Duodenal mucosa (tissue), 2 donors: ENCODE results near the gene TIPRL.

Experiments
- H3K27ac ChIP-seq: one replicate; pipeline ENCODE4 v1.7.0; 2013; ENCODE audit warnings: low read depth, low read length
- H3K27me3 ChIP-seq, 2 donors: one replicate each; pipeline ENCODE4 v1.7.0; 2013; ENCODE audit warnings: low read length in 2 of 2, control low read depth in 1 of 2; ENCODE audit not compliant: insufficient read depth in 2 of 2, control insufficient read depth in 1 of 2
- H3K36me3 ChIP-seq, 2 donors: one replicate each; pipeline ENCODE4 v1.7.0; 2013; ENCODE audit warnings: low read length in 2 of 2, control low read depth in 1 of 2; ENCODE audit not compliant: insufficient read depth in 2 of 2, control insufficient read depth in 1 of 2
- H3K4me1 ChIP-seq, 2 donors: one replicate each; pipeline ENCODE4 v1.7.0; 2013; ENCODE audit warnings: low read length in 2 of 2, control low read depth in 1 of 2; ENCODE audit not compliant: insufficient read depth in 2 of 2, control insufficient read depth in 1 of 2
- H3K4me3 ChIP-seq, 2 donors: one replicate each; pipeline ENCODE4 v1.7.0; 2013; ENCODE audit warnings: low read length in 2 of 2, low read depth in 1 of 2
- H3K9ac ChIP-seq, 2 donors: one replicate each; pipeline ENCODE4 v1.7.0; 2013; ENCODE audit warnings: low read length in 2 of 2, low read depth in 1 of 2
- H3K9me3 ChIP-seq, 2 donors: one replicate each; pipeline ENCODE4 v1.7.0; 2013; ENCODE audit warnings: low read length in 2 of 2, control low read depth in 1 of 2; ENCODE audit not compliant: control insufficient read depth in 1 of 2

TIPRL gene

DNA sequence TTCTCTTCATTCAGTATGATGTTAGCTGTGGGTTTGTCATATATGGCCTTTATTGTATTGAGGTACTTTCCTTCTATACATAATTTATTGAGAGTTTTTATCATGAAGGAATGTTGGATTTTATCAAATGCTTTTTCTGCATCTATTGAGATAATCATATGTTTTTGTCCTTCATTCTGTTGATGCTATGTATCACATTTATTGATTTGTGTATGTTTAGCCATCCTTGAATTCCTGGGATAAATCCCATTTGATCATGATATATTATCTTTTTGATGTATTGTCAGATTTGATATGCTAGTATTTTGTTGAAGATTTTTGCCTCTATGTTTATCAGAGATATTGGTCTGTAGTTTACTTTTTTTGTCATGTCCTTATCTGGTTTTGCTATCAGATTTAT lies 21.1 kb upstream of the TIPRL start:
- H3K9me3 ChIP-seq, result peaks cover 8 to 14% of the 10 kb centered on the region in 2 donors
- H3K4me3 ChIP-seq, result no peak overlapping the region
- H3K9ac ChIP-seq, result no peak overlapping the region
- no peaks in the 10 kb centered on the region for H3K27me3 ChIP-seq
- H3K4me1 ChIP-seq, result no peaks in the 10 kb centered on the region
- H3K27ac ChIP-seq, result no peak overlapping the region
- no peaks in the 10 kb centered on the region for H3K36me3 ChIP-seq

DNA sequence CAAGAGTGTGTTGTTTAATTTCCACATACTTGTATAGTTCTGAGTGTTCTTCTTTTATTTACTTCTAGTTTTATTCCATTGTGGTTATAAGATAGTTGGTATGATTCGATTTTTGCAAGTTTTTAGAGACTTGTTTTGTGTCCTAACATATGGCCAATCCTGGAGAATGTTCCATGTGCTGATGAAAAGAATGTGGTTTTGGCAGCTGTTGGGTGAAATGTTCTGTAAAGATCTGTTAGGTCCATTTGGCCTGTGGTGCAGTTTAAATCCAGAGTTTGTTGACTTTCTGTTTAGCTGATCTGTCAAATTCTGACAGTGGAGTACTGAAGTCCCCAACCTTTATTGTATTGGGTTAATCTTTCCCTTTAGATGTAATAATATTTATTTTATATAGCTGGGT lies 19.5 kb upstream of the TIPRL start:
- H3K9me3 ChIP-seq, result peaks cover 8 to 14% of the 10 kb centered on the region in 2 donors
- H3K4me1 ChIP-seq, result no peaks in the 10 kb centered on the region
- no peak overlapping the region for H3K9ac ChIP-seq
- H3K4me3 ChIP-seq, result no peak overlapping the region
- H3K27ac ChIP-seq, result no peak overlapping the region
- H3K36me3 ChIP-seq, result no peaks in the 10 kb centered on the region
- no peaks in the 10 kb centered on the region for H3K27me3 ChIP-seq

DNA sequence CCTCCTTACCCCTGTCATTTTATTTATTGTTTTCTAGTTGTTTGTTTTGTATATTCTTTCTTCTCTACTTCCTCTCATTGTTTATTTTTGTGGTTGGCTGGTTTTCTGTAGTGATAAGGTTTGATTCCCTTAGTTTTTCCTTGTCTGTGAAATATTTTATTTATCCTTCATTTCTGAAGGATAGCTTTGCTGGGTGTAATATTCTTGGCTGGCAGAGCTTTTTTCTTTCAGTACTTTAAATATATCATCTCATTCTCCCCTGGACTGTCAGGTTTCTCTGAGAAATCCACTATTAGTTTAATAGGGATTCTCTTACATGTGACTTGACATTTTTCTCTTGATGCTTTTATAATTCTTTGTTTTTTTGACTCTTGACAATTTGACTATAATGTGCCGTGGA lies 18.8 kb upstream of the TIPRL start:
- H3K36me3 ChIP-seq, result no peaks in the 10 kb centered on the region
- no peak overlapping the region for H3K9ac ChIP-seq
- H3K9me3 ChIP-seq, result peaks cover 8 to 14% of the 10 kb centered on the region in 2 donors
- H3K4me1 ChIP-seq, result no peaks in the 10 kb centered on the region
- H3K27me3 ChIP-seq, result no peaks in the 10 kb centered on the region
- H3K4me3 ChIP-seq, result no peak overlapping the region
- H3K27ac ChIP-seq, result no peak overlapping the region

DNA sequence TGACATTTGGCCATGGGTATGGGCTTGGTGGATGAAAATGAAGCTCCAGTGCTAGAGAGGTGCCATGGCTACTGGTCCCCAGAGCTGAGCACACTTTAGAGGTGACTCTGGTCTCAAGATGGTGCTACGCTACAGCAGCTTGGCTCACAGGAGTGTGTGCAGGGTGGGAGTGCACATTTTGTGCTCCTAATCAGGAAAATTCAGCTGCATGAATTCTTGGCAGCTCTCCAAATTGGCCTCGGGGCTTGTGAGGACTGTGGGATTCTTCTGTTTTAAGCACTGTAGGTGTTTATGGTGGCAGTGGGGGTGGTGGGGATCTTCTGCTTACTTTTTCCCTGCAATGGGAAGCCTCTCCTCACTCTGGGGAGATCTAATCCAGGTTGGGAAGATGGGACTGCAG lies 17.3 kb upstream of the TIPRL start:
- H3K9ac ChIP-seq, result no peak overlapping the region
- H3K27ac ChIP-seq, result no peak overlapping the region
- peaks cover 8 to 14% of the 10 kb centered on the region in 2 donors for H3K9me3 ChIP-seq
- no peaks in the 10 kb centered on the region for H3K36me3 ChIP-seq
- H3K4me1 ChIP-seq, result no peaks in the 10 kb centered on the region
- H3K27me3 ChIP-seq, result no peaks in the 10 kb centered on the region
- H3K4me3 ChIP-seq, result no peak overlapping the region

DNA sequence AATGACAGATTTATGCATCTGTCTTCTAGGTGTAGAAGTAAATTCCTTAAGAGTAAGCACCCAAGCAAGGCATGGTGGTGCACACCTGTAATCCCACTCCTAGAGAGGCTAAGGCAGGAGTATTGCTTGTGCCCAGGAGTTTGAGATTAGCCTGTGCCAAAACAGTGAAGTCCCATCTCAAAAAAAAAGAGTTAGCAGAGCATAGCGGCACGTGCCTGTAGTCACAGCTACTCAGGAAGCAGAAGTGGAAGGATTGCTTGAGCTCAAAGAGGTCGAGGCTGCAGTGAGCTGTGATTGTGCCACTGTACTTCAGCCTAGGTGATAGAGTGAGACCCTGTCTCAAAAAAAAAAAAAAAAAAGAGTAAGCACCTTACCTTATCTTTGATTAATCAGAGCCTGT lies 15.1 kb upstream of the TIPRL start:
- Histone ChIP-seq H3K9ac (no peak overlapping the region), H3K27me3 (no peaks in the 10 kb centered on the region), H3K36me3 (no peaks in the 10 kb centered on the region), H3K4me1 (no peaks in the 10 kb centered on the region), H3K4me3 (no peak overlapping the region), H3K27ac (no peak overlapping the region), H3K9me3 (peaks cover 3 to 9% of the 10 kb centered on the region in 2 donors)

DNA sequence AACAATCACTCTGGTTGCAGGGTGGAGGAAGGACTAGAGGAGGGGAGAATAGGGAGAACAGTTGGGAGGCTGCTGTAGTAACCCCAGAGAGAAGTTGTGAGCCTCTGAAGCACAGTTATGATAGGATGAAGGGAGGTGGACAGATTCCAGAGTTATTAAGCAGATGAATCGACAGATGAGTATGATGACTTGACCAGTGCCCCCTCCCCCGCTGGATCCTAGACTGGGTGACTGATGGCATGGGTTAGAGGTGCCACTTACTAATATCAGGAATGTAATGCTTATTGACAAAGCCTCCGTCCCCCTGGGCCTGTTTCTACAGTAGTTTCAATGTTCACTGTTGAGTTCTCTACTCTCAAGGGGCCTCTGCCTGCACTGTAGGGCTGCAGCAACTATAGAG lies 14.0 kb upstream of the TIPRL start:
- no peaks in the 10 kb centered on the region for H3K27me3 ChIP-seq
- no peaks in the 10 kb centered on the region for H3K36me3 ChIP-seq
- no peaks in the 10 kb centered on the region for H3K4me1 ChIP-seq
- H3K9ac ChIP-seq, result no peak overlapping the region
- H3K9me3 ChIP-seq, result peaks cover 3 to 9% of the 10 kb centered on the region in 2 donors
- no peak overlapping the region for H3K27ac ChIP-seq
- H3K4me3 ChIP-seq, result no peak overlapping the region

DNA sequence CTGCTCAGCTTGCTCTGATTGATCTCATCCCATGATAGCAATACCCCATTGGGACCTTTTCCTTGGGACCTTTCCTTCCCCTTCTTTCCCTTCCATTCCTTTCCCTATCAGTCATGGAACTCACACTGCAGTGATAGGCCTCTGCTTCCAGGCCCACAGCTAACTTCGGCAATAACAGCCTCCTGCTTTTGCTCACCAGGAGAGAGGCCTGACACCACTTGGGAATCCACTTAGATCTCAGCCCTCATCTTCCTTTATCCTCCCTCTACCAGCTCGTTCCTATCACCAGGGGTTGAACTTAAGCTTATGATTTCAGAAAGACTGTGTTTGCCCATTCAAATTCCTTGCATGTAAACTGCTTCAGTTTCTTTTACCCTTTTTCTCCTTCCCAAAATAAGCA lies 11.0 kb upstream of the TIPRL start:
- Histone ChIP-seq H3K9ac (no peak overlapping the region), H3K36me3 (no peaks in the 10 kb centered on the region), H3K27ac (no peak overlapping the region), H3K4me3 (no peak overlapping the region), H3K27me3 (no peaks in the 10 kb centered on the region), H3K4me1 (no peaks in the 10 kb centered on the region), H3K9me3 (no peaks in the 10 kb centered on the region)

DNA sequence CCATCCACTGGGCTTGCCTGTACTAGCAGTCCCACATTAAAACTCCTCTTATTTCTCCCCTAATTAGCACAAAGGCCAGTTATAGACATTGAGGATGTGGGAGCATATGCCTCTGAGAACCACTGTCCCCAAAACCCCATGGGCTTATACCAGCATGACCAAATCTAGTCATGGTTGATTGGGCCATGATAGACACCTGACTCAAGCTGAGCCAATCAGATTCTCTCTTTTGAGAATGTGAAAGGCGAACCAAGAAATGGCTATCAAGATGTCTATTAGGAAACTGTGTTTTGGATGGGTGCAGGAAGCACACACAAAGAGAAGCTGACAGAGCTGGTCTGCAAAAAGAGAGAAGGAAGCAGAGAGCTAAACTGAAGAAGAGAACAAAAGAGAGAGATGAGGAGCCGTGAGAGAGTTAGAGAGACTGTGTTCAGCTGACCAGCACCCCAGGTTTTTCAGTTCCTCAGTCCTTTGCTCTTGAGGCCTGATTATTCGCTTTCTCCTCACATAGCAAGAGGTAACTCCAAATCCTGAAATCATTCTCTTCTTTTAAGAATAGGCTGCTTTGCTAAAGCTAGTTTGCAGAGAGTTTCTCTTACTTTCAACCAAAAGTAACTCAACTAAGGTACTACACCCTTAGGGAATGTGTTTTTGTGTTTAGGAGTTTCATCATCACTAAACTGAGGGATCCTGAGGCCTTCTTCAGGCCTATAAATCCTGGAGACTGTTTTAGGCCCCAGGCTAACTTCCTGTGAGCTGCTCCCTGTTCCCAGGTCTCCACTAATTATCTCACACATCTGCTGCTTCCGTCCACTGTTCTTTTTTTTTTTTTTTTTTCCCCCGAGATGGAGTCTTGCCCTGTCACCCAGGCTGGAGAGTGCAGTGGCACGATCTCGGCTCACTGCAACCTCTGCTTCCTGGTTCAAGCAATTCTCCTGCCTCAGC lies 7.9 kb upstream of the TIPRL start:
- H3K4me1 ChIP-seq, result no peaks in the 10 kb centered on the region
- no peaks in the 10 kb centered on the region for H3K36me3 ChIP-seq
- H3K9me3 ChIP-seq, result no peaks in the 10 kb centered on the region
- H3K4me3 ChIP-seq, result no peak overlapping the region
- H3K27ac ChIP-seq, result no peak overlapping the region
- H3K9ac ChIP-seq, result no peak overlapping the region
- no peaks in the 10 kb centered on the region for H3K27me3 ChIP-seq

DNA sequence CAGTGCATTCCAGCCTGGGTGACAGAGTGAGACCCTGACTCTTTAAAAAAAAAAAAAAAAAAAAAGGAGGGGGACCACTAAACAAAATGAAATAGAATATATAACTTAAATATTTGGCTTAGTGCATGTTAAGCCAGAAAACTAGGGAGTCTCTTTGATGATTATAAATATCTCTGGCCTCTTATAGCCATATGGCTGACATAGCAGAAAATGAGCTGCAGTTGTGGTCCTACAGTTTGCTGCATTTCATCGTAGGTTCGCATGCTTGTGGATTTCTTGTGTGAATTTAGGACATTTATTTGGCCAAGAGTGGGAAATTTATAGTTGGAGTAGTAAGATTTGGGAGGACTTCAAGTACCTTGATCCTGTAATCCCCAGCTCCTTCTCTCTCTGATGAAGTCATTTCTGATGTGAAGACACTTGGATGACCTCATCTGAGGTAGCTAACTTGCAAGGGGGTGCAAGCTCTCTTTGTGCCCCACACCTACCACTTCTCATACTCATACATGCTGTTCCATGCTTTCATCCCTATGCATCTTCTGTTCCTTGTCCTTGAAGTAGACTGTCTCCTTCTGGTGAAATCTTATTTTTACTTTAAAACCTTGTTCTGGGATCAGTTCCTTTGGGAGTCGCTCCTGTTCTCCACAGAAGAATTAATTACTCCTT lies 6.4 kb upstream of the TIPRL start:
- Histone ChIP-seq H3K9me3 (no peaks in the 10 kb centered on the region), H3K9ac (no peak overlapping the region), H3K27me3 (no peaks in the 10 kb centered on the region), H3K27ac (no peak overlapping the region), H3K4me3 (no peak overlapping the region), H3K4me1 (no peaks in the 10 kb centered on the region), H3K36me3 (no peaks in the 10 kb centered on the region)

DNA sequence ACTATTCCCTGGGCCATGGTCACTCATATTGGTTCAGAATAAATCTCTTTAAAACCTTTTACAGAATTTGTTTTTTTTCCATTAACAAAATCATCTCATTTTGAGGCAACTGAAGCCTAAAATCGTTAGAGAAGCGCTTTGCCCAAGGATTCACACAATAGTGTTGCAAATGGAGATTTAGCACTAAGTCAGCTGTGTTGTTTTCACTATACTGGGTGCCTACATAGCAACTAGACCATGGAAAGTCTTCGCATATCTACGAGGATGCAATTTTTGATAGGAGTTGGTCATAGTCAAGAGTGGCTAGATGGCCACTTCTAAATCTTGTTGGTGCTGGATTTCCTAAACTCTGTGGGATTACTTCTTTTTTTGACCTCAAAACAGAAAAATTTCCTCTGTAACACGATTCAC lies 530 bp upstream of the TIPRL start:
- Histone ChIP-seq H3K4me3 (peak overlapping the region; percentile 84 to 96), H3K27ac (peak overlapping the region; percentile 94), H3K9me3 (no peaks in the 10 kb centered on the region), H3K36me3 (no peaks in the 10 kb centered on the region), H3K9ac (peak overlapping the region; percentile 24 to 55), H3K27me3 (no peaks in the 10 kb centered on the region), H3K4me1 (peaks cover 8 to 17% of the 10 kb centered on the region in 2 donors)
